ENCODE data around the gene NBPF3.

NBPF3 gene

DNA sequence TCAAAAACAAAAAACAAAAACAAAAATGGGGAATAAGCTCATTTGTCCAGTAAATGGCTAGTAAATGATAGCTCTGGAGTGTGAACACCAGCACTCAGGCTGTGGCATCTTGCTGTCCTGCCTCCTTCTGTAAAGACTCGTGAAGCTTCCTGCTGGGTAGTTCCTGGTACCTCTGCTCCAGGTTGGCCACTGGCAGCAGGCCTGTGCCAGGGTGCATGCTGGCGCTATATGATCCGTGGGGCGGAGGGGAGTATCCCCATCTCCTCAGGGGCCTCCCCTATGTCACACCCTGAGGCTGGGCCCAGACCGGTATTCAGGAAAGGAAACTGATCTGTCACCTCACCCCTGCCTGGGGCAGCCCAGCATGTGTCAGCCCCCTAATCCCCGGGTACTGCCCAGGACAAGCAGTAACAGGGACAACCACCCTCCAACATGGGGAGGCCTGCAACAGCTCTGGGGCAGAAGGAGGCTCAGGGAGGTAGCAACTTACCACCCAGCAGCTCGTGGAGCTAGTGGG is 83.4 kb downstream of the NBPF3 start:
- in situ Hi-C loops (cut with MboI; ENCODE audit: low pct_unique_long_range_greater_than_20kb, low sequenced_read_pairs, unreplicated experiment): no loop called here
- DNase-seq (ENCODE audit: low spot score): no peak
- TF ChIP-seq, protein P1, sequence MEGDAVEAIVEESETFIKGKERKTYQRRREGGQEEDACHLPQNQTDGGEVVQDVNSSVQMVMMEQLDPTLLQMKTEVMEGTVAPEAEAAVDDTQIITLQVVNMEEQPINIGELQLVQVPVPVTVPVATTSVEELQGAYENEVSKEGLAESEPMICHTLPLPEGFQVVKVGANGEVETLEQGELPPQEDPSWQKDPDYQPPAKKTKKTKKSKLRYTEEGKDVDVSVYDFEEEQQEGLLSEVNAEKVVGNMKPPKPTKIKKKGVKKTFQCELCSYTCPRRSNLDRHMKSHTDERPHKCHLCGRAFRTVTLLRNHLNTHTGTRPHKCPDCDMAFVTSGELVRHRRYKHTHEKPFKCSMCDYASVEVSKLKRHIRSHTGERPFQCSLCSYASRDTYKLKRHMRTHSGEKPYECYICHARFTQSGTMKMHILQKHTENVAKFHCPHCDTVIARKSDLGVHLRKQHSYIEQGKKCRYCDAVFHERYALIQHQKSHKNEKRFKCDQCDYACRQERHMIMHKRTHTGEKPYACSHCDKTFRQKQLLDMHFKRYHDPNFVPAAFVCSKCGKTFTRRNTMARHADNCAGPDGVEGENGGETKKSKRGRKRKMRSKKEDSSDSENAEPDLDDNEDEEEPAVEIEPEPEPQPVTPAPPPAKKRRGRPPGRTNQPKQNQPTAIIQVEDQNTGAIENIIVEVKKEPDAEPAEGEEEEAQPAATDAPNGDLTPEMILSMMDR (IDR thresholded peaks at IDR 0.05; ENCODE audit: extremely low read depth, insufficient read depth, missing control alignments): no peak

- DNase-seq (ENCODE audit: low spot score): no peak
- TF ChIP-seq, protein P1 (IDR thresholded peaks at IDR 0.05; ENCODE audit: extremely low read depth, insufficient read depth, missing control alignments): no peak
- in situ Hi-C loops (cut with MboI; ENCODE audit: low pct_unique_long_range_greater_than_20kb, low sequenced_read_pairs, unreplicated experiment): no loop called here
These were observed 84.3 kb downstream of the NBPF3 start for GRCh38 chr1:21524220-21524619.

GRCh38 chr1:21524686-21525339 is 84.9 kb downstream of the NBPF3 start:
- DNase-seq (ENCODE audit: low spot score): no peak
- TF ChIP-seq, protein P1 (IDR thresholded peaks at IDR 0.05; ENCODE audit: extremely low read depth, insufficient read depth, missing control alignments): no peak
- in situ Hi-C loops (cut with MboI; ENCODE audit: low pct_unique_long_range_greater_than_20kb, low sequenced_read_pairs, unreplicated experiment): no loop called here

GRCh38 chr1:21525340-21525717 is 85.4 kb downstream of the NBPF3 start:
- DNase-seq (ENCODE audit: low spot score): no peak
- TF ChIP-seq, protein P1 (IDR thresholded peaks at IDR 0.05; ENCODE audit: extremely low read depth, insufficient read depth, missing control alignments): no peak
- in situ Hi-C loops (cut with MboI; ENCODE audit: low pct_unique_long_range_greater_than_20kb, low sequenced_read_pairs, unreplicated experiment): no loop called here

GRCh38 chr1:21526441-21526840 is 86.5 kb downstream of the NBPF3 start:
- in situ Hi-C loops (cut with MboI; ENCODE audit: low pct_unique_long_range_greater_than_20kb, low sequenced_read_pairs, unreplicated experiment): no loop called here
- no peak for DNase-seq (ENCODE audit: low spot score)

DNA sequence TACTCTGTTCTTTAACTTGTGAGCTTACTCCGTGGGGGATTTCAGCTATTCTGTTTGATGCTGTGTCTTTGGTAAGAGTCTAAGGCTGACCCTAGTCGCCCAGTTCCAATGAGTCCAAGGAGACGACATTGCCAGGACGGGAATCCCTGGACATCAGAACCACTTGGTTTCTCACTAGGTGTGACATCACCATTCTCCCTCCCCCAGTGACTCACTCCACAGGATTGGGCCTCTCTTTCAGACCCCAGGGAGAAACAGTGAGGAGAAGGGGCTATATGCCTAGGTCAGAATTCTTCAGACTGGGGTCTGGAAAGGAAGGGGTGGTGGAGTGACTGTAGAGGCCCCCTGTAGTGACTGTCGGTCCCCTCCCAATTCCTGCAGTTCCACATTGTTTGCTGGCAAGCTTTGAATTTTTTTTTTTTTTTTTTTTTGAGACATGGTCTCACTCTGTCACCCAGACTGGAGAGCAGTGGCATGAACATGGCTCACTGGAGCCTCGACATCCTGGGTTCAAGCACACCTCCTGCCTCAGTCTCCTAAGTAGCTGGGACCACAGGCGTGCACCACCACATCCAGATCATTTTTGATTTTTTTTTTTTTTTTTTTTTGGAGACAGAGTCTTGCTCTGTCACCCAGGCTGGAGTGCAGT is 90.6 kb downstream of the NBPF3 start:
- no peak for DNase-seq (ENCODE audit: low spot score)
- in situ Hi-C loops (cut with MboI; ENCODE audit: low pct_unique_long_range_greater_than_20kb, low sequenced_read_pairs, unreplicated experiment): no loop called here

More at GRCh38 chr1:21526441-21526840, 86.5 kb downstream of the NBPF3 start:
- TF ChIP-seq, protein P1 (IDR thresholded peaks at IDR 0.05; ENCODE audit: extremely low read depth, insufficient read depth, missing control alignments): no peak

More for the DNA sequence above, 90.6 kb downstream of the NBPF3 start:
- TF ChIP-seq, protein P1 (IDR thresholded peaks at IDR 0.05; ENCODE audit: extremely low read depth, insufficient read depth, missing control alignments): no peak
